Ectodermal cell (in vitro differentiated cells): Measurements from ENCODE around the gene SDHB.

Experiments used
- H3K27ac ChIP-seq: 2 replicates; pipeline ENCODE4 v1.7.0; 2013; ENCODE audit warnings: mild to moderate bottlenecking, low read depth, low read length; ENCODE audit not compliant: insufficient read depth, poor library complexity, severe bottlenecking
- H3K27me3 ChIP-seq: 2 replicates; pipeline ENCODE4 v1.7.0; 2013; ENCODE audit warnings: mild to moderate bottlenecking, low read length; ENCODE audit not compliant: insufficient read depth, control insufficient read depth, poor library complexity, severe bottlenecking
- H3K36me3 ChIP-seq: one replicate; pipeline ENCODE4 v1.7.0; 2013; ENCODE audit warnings: low read length; ENCODE audit not compliant: control insufficient read depth, insufficient read depth
- H3K4me1 ChIP-seq: one replicate; pipeline ENCODE4 v1.7.0; 2013; ENCODE audit warnings: low read length; ENCODE audit not compliant: control insufficient read depth, insufficient read depth
- H3K4me3 ChIP-seq: 2 replicates; pipeline ENCODE4 v1.7.0; 2013; ENCODE audit warnings: low read depth, low read length, control low read depth; ENCODE audit not compliant: insufficient read depth
- H3K9me3 ChIP-seq: 2 replicates; pipeline ENCODE4 v1.7.0; 2013; ENCODE audit warnings: mild to moderate bottlenecking, low read length, moderate library complexity; ENCODE audit not compliant: control insufficient read depth
- WGBS, 2 experiments: methylation state at CpG; one replicate each; pipeline ENCODE4 v1.1.7; 2013; ENCODE audit warnings: missing lambda C conversion rate in 2 of 2; 5-methylcytosine and 5-hydroxymethylcytosine counted together

Gene SDHB

GRCh38 chr1:17028662-17029188 lies 25.1 kb downstream of the SDHB start:
- H3K4me1 ChIP-seq: no peaks in the 10 kb centered on the region
- no peaks in the 10 kb centered on the region for H3K9me3 ChIP-seq
- H3K36me3 ChIP-seq: peaks cover 32% of the 10 kb centered on the region
- no peak overlapping the region for H3K4me3 ChIP-seq
- H3K27me3 ChIP-seq: no peaks in the 10 kb centered on the region
- 92 to 93% methylated on average over 5 of the region's 5 CpGs for WGBS, 2 experiments
- H3K27ac ChIP-seq: no peak overlapping the region

- H3K36me3 ChIP-seq: peaks cover 34% of the 10 kb centered on the region
- no peak overlapping the region for H3K4me3 ChIP-seq
- H3K27ac ChIP-seq: no peak overlapping the region
- no peaks in the 10 kb centered on the region for H3K4me1 ChIP-seq
- no peaks in the 10 kb centered on the region for H3K27me3 ChIP-seq
- 91 to 100% methylated on average over 2 of the region's 2 CpGs for WGBS, 2 experiments
- no peaks in the 10 kb centered on the region for H3K9me3 ChIP-seq
These were observed 25.9 kb downstream of the SDHB start for GRCh38 chr1:17027900-17028299.

- no peaks in the 10 kb centered on the region for H3K9me3 ChIP-seq
- 92 to 96% methylated on average over 5 of the region's 5 CpGs for WGBS, 2 experiments
- no peaks in the 10 kb centered on the region for H3K27me3 ChIP-seq
- peaks cover 34% of the 10 kb centered on the region for H3K36me3 ChIP-seq
- no peaks in the 10 kb centered on the region for H3K4me1 ChIP-seq
- no peak overlapping the region for H3K27ac ChIP-seq
- H3K4me3 ChIP-seq: no peak overlapping the region
These were observed 26.4 kb downstream of the SDHB start for GRCh38 chr1:17027403-17027802.

- H3K27ac ChIP-seq: no peak overlapping the region
- no peaks in the 10 kb centered on the region for H3K4me1 ChIP-seq
- WGBS, 2 experiments: 93 to 100% methylated on average over 1 of the region's 1 CpG
- H3K4me3 ChIP-seq: no peak overlapping the region
- no peaks in the 10 kb centered on the region for H3K27me3 ChIP-seq
- peaks cover 58% of the 10 kb centered on the region for H3K36me3 ChIP-seq
- H3K9me3 ChIP-seq: no peaks in the 10 kb centered on the region
These were observed 29.1 kb downstream of the SDHB start for GRCh38 chr1:17024721-17025120.

- Histone ChIP-seq H3K4me3 (no peak overlapping the region), H3K27ac (no peak overlapping the region), H3K4me1 (no peaks in the 10 kb centered on the region), H3K27me3 (no peaks in the 10 kb centered on the region), H3K9me3 (no peaks in the 10 kb centered on the region), H3K36me3 (peaks cover 61% of the 10 kb centered on the region)
- WGBS, 2 experiments: 90 to 91% methylated on average over 3 of the region's 3 CpGs
These were observed 30.3 kb downstream of the SDHB start for GRCh38 chr1:17023573-17023972.

- no peak overlapping the region for H3K4me3 ChIP-seq
- no peaks in the 10 kb centered on the region for H3K9me3 ChIP-seq
- peaks cover 63% of the 10 kb centered on the region for H3K36me3 ChIP-seq
- H3K27ac ChIP-seq: no peak overlapping the region
- 91 to 92% methylated on average over 4 of the region's 4 CpGs for WGBS, 2 experiments
- no peaks in the 10 kb centered on the region for H3K27me3 ChIP-seq
- H3K4me1 ChIP-seq: no peaks in the 10 kb centered on the region
These were observed 30.7 kb downstream of the SDHB start for GRCh38 chr1:17023102-17023501.

GRCh38 chr1:17021896-17022295 lies 31.9 kb downstream of the SDHB start:
- no peak overlapping the region for H3K27ac ChIP-seq
- H3K36me3 ChIP-seq: peaks cover 59% of the 10 kb centered on the region
- no peaks in the 10 kb centered on the region for H3K4me1 ChIP-seq
- WGBS, 2 experiments: 95 to 97% methylated on average over 10 of the region's 10 CpGs
- no peak overlapping the region for H3K4me3 ChIP-seq
- no peaks in the 10 kb centered on the region for H3K27me3 ChIP-seq
- H3K9me3 ChIP-seq: no peaks in the 10 kb centered on the region

GRCh38 chr1:17020502-17020901 lies 33.3 kb downstream of the SDHB start:
- Histone ChIP-seq H3K27ac (no peak overlapping the region), H3K4me3 (no peak overlapping the region), H3K36me3 (peaks cover 53% of the 10 kb centered on the region), H3K27me3 (no peaks in the 10 kb centered on the region), H3K9me3 (no peaks in the 10 kb centered on the region), H3K4me1 (no peaks in the 10 kb centered on the region)
- 85 to 89% methylated on average over 2 of the region's 2 CpGs for WGBS, 2 experiments

GRCh38 chr1:17018849-17019248 lies 35.0 kb downstream of the SDHB start:
- Histone ChIP-seq H3K4me3 (no peak overlapping the region), H3K36me3 (peaks cover 45% of the 10 kb centered on the region), H3K4me1 (no peaks in the 10 kb centered on the region), H3K27me3 (no peaks in the 10 kb centered on the region), H3K9me3 (no peaks in the 10 kb centered on the region), H3K27ac (no peak overlapping the region)
- 71 to 77% methylated on average over 1 of the region's 1 CpG for WGBS, 2 experiments

GRCh38 chr1:17017435-17017834 lies 36.4 kb downstream of the SDHB start:
- Histone ChIP-seq H3K27me3 (no peaks in the 10 kb centered on the region), H3K4me1 (peaks cover 11% of the 10 kb centered on the region), H3K27ac (no peak overlapping the region), H3K36me3 (peaks cover 36% of the 10 kb centered on the region), H3K4me3 (no peak overlapping the region), H3K9me3 (no peaks in the 10 kb centered on the region)
- 95 to 96% methylated on average over 7 of the region's 7 CpGs for WGBS, 2 experiments

GRCh38 chr1:17016317-17016661 lies 37.5 kb downstream of the SDHB start:
- no peaks in the 10 kb centered on the region for H3K9me3 ChIP-seq
- no peak overlapping the region for H3K27ac ChIP-seq
- peaks cover 17% of the 10 kb centered on the region for H3K4me1 ChIP-seq
- H3K27me3 ChIP-seq: no peaks in the 10 kb centered on the region
- no peak overlapping the region for H3K4me3 ChIP-seq
- 53% methylated on average over 5 of the region's 5 CpGs for WGBS, 2 experiments
- H3K36me3 ChIP-seq: peaks cover 25% of the 10 kb centered on the region
